NOMO-1 treated with dmso at 0.1 percent for 144 hours (cell line): ENCODE results near the gene SLC17A4.
"Not testable (repeated sequence)": the region's sequence is repeated elsewhere in the genome, so short reads cannot be mapped to it uniquely, and the experiment has no call there.

Experiments used
- DNase-seq: peaks from one replicate; lab custom pipeline; 2025; ENCODE audit not compliant: unreplicated experiment; lab: John Stamatoyannopoulos, UW

Gene SLC17A4

DNA sequence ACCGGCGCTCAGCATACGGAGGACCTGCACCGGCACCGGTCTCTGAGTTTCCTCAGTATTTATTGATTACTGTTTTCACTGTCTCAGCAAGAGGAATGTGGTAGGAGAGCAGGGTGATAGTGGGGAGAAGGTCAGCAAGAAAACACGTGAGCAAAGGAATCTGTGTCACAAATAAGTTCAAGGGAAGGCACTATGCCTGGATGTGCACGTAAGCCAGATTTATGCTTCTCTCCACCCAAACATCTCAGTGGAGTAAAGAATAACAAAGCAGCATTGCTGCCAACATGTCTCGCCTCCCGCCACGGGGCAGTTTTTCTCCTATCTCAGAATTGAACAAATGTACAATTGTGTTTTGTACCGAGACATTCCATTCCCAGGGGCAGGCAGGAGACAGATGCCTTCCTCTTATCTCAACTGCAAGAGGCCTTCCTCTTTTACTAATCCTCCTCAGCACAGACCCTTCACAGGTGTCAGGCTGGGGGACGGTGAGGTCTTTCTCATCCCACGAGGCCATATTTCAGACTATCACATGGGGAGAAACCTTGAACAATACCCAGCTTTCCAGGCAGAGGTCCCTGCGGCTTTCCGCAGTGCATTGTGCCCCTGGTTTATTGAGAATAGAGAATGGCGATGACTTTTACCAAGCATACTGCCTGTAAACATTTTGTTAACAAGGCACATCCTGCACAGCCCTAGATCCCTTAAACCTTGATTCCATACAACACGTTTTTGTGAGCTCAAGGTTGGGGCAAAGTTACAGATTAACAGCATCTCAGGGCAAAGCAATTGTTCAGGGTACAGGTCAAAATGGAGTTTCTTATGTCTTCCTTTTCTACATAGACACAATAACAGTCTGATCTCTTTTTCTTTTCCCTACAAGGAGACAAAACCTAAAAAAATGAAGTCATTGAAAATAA, 5.7 kb upstream of the SLC17A4 start:
- DNase-seq = not testable (repeated sequence)

- peak; percentile 80 for DNase-seq
These were observed 4.7 kb upstream of the SLC17A4 start for GRCh38 chr6:25749837-25750236.

DNA sequence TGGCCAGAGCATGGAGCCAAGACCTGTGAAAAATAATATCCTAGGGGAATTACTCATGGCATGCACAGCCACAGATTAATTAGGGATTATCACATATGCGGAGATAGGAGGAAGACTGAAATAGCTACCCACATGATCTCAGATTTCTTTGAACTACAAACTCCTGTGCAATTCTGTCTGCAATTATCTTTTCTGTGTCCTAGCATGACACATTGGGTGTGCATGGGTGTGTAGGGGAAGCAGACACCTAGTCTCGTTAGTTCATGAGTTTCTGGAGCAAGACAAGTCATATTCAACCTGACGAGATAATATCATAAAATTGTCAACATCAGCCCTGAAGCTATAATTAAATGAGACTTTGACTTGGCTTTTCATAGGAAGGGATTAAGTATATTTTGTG, 3.6 kb upstream of the SLC17A4 start:
- DNase-seq = no peak

DNA sequence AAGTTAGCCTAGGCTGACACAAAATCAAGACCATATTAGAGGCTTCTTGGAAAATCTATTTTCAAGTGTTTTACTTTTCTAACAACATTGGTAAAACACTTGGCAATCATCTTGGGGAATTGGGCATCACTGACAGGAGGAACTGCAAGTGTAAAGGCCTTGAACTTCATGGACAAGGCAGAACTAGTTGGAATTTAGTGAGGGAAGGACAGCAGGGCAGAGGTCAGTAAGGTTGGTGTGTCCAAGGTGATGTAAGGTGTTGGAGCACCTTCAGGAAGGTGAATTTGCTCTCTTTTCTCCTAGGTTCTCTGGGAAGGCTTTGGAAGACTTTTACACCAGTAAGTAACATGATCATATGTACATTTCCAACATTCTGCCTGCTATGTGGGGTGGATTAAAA, 1.5 kb upstream of the SLC17A4 start:
- no peak for DNase-seq

- DNase-seq = no peak
These were observed 941 bp downstream of the SLC17A4 start for GRCh38 chr6:25755483-25755882.

DNA sequence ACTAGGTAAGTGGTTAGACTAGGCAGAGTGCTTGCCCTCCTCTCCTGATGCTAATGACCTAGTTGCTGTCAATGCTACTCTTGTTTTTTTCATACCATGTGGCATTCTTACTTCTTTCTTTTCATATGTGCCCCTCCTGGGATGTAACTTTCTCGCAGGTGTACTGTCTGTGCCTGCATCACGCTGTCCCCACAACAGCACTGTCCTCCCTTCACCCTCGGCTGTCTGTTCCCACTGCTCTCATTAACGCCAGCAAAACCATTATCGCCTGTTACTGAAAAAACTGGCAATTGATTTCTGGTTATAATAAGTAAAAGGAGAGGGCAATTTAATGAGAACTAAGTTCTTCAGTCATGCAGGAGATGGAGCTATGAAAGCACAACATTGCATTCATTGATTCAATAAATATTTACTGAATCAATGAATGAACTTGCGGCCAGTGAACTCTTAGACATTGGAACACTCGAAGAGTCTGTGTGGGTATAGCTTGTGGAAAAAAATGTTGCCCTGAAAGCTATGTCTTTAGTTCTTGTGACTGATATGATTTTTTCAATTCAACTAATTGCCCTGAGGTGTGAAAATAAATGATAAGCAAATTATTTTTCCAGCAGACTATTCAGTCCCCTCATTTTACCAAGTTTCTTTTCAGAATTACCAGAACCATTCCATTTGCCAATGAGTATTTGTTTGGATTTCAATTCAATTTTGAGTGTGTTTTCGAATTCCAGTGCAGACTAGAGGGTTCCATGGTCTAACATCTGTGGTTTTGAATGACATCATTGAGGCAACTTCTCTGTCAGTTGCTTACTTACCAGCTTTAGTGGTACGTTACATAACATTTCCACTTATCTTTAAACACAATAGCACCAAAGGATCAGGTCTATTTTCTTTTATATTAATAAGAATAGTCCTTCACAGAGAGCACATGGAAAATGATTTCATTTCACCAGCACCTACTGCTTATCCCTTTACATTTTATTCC, 2.1 kb downstream of the SLC17A4 start:
- DNase-seq = no peak

DNA sequence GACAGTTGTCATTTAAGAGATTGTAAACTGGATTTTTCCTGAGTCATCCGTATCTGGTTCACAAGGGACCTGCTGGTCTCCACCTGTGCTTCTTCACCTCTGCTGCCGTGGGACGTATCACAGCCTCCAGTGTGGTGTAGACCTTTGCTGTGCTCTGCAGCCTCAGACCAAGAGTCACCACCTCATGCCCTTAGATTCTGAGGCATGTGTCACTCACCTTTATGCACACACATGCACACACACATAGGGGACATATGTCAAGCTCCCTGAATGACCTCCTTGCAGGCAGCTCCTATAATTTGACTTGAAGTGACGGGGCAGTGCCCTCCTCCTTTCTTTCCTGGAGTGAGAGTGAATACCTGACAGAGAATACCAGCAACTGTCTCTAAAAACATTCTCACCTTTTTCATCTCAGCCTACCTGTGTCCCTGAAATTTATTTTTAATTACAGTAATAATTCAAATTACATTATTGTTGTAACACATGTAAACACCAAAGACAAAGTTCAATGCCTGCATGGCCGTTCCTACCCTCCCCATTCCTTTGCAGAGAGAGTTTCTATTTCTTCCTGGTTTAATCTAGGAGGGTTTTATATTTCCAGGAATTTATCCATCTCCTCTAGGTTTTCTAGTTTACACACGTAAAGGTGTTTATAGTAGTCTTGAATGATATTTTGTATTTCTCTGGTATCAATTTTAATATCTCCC, 3.5 kb downstream of the SLC17A4 start:
- no peak for DNase-seq

DNA sequence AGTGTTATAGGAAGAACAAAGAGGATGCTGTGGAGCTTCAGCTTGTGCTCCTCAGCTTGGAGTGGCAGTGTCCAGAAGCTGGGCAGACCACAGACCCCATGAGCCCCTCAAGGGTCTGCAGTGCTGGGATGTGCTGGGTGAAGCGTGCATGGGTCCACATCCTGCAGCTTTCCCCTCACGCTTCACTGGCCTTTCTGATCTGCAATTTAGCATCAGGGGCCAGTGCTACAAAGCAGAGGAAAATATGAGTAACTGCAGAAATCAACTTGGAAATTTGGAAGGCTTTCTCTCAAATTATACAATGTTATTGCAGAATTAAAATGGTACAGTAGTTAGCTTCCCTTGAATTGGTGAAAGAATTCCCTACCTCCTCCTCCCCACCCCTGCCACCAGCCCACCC, 10.1 kb downstream of the SLC17A4 start:
- no peak for DNase-seq

DNA sequence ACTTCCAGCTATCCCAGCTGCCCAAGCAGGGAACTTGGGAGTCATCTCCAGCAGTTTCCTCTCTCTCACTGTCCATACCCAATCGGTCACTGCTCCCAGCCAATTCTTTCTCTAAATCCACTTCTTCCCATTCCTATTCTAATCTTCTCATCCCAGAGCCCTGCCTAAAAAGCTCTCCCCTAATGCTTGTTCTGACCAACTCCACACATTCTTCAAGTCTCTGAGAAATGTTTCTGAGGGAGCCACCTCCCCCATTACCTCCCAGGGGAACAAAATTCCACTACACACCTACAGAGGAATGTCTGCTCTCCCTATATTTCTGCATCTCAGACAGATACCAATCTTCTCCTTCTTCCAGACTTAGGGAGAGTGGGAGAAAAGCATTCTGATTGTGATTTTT, 14.0 kb downstream of the SLC17A4 start:
- no peak for DNase-seq

DNA sequence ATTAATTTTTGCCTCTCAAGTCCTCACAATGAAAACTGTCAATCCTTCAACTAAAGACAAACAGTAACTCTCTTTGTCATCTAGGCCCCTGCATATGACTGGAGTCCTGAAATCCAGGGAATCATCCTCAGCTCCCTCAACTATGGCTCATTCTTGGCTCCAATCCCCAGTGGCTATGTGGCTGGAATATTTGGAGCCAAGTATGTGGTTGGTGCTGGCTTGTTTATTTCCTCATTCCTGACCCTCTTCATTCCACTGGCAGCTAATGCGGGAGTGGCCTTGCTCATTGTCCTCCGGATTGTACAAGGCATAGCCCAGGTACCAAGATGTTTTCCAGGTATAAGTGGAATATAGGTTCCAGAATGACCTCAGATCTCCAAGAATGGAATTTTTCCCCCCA, 15.4 kb downstream of the SLC17A4 start:
- DNase-seq = no peak

DNA sequence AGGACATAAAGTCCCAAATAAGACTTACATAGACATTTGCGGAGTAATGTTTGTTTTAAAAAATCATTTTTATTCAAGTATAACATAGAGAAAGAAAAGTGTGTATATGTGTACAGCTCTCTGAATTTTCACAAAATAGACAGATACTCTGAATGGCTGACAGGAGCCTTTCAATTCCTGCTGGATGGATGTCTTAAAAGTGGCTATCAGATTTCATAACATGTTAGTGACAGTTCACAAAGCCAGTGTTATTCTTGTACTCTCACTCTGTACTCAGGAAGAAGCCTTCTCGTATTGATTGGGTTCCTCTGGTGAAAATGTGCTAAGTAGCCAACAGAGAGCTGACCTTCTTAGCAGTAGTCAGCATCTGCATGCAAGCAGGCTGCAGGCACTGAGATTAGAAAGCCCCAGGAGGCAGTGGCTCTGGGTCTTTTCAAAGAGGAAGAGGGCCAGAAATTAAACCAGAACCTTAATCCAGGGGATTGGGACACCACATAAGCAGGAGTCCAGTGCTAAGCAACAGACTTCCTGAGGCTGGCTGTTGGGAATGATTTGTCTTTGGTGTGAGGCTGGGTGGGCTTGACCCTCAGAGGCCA, 19.7 kb downstream of the SLC17A4 start:
- no peak for DNase-seq

- no peak for DNase-seq
These were observed 22.5 kb downstream of the SLC17A4 start for GRCh38 chr6:25777031-25777430.

DNA sequence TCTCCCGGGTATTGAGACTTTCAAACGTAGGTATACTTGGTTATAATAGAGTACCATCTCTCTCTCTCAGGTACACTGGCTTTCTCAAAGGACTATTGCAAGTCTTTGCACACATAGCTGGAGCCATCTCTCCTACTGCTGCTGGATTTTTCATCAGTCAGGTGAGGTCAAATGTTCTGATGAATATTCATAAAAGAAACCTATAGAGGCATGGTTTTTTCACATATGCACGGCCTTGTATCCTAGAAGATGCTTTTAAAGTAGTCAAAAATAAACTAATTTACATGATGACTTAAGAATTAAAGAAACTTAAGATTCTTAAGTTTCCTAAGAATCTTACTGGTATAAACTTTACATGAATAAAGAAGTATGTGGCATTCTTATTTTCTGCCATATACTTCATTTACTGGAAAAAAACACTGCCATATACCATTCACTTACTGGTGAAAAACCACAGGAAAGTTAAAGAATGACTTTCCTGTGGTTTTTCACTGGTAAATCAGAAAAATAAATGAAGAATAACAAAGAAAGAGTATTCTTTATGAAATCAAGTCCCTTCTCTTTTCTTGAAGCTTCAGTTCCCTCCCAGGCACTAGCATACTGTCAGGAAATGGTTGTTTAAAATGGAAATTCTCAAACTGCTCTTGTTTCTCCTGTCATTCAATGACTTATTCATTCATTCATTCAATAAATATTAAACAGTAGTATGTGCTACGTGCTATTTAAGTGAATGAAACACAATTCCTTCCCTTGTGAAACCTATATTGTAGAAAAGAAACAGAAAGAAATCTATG, 23.5 kb downstream of the SLC17A4 start:
- DNase-seq = no peak

- DNase-seq = no peak
These were observed 26.6 kb downstream of the SLC17A4 start for GRCh38 chr6:25781134-25781533.

GRCh38 chr6:25787428-25787827, 32.9 kb downstream of the SLC17A4 start:
- DNase-seq = no peak

DNA sequence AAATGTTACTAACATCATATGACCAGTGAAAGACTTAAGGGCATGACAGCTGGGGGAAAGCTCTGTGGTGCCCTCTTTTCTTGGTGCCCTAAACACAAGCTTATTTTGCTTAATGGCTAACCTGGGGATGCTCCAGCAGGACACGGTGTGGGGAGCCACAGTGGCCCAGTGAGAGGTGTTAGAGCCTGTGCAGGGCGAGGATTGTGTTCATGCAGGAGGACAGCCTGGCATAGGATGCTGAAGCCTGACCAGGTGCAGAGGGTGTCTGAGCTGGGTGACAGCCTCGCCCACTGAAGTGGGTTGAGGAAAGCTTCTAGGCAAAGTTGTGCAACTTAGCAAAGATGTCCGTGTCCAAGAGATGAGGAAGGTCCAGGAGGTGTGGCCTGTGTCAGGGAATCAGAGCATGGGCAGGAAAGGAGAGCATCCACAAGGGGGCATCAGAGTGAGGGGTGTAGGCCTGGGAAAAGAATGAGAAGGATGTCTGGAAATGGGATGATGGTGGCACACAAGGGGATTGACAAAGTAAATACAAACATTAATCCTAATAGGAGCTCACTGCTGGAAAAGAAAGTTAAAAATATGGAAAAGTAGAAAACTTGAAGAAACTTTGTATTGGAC, 33.9 kb downstream of the SLC17A4 start:
- no peak for DNase-seq

GRCh38 chr6:25789475-25789874, 34.9 kb downstream of the SLC17A4 start:
- DNase-seq = no peak

GRCh38 chr6:25792016-25792415, 37.5 kb downstream of the SLC17A4 start:
- DNase-seq = no peak

DNA sequence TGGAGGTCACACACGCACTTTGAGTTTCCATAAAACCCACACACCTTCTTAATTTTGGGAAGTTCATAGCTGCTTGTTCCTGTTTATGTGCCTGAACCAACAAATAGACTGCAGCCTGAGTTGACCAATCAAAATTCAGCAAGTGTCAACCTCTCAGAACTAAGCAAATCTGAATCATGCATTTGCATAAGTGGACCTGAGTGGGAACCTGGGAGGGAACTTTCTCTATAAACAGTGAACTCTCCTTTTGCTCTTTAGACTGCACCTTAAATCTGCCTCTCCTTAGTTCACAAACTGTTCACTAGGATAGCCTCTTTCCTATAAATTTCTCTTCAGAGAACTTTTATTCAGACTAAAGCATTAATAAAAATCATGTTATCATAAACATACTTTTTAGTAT, 39.4 kb downstream of the SLC17A4 start:
- no peak for DNase-seq

GRCh38 chr6:25794784-25795183, 40.2 kb downstream of the SLC17A4 start:
- no peak for DNase-seq
